Cardiac fibroblast (primary cell): ENCODE data around the gene ZNF362.
A peak's percentile ranks its signal among the peaks of the same experiment; 100 is the strongest.

ENCODE experiments used
- DNase-seq, 2 donors: peaks; one replicate each; pipeline versions ENCODE4 v3.0.0 to v3.0.0-alpha.2; 2010; ENCODE audit warnings: low read depth in 2 of 2
- H3K4me3 ChIP-seq, 2 donors: replicated peaks in 1 of 2; 1 replicate in 1 of 2; 2 replicates in 1 of 2; pipeline ENCODE4 v1.5.1; 2011; ENCODE audit warnings: low read depth in 2 of 2, low read length in 2 of 2, mild to moderate bottlenecking in 2 of 2, moderate library complexity in 1 of 2
- TF ChIP-seq, protein P1 (sequence below): IDR thresholded peaks from one replicate; pipeline ENCODE4 v1.5.1; 2011; ENCODE audit warnings: low read depth, mild to moderate bottlenecking, low read length, inconsistent platforms

ZNF362 gene

DNA sequence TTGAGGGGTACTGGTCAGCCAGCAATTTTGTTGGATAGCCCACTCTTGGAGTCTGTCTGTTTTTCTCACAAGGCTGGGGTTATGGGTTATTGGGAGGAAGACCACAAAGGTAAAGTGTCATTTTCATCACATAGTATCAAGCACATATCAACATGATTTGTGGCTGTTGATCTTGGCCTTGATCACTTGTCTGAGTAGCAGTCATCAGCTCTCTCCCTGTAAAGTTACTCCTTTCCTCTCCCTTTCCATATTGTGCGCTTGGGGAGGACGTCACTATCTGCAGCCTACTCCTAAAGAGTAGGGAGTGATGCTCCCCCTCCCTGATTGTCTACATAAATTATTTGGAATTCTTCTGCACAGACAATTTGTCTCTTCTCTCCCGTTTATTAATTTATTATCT lies 1.8 kb upstream of the ZNF362 start:
- no peak for DNase-seq
- TF ChIP-seq, protein P1, sequence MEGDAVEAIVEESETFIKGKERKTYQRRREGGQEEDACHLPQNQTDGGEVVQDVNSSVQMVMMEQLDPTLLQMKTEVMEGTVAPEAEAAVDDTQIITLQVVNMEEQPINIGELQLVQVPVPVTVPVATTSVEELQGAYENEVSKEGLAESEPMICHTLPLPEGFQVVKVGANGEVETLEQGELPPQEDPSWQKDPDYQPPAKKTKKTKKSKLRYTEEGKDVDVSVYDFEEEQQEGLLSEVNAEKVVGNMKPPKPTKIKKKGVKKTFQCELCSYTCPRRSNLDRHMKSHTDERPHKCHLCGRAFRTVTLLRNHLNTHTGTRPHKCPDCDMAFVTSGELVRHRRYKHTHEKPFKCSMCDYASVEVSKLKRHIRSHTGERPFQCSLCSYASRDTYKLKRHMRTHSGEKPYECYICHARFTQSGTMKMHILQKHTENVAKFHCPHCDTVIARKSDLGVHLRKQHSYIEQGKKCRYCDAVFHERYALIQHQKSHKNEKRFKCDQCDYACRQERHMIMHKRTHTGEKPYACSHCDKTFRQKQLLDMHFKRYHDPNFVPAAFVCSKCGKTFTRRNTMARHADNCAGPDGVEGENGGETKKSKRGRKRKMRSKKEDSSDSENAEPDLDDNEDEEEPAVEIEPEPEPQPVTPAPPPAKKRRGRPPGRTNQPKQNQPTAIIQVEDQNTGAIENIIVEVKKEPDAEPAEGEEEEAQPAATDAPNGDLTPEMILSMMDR: no peak

DNA sequence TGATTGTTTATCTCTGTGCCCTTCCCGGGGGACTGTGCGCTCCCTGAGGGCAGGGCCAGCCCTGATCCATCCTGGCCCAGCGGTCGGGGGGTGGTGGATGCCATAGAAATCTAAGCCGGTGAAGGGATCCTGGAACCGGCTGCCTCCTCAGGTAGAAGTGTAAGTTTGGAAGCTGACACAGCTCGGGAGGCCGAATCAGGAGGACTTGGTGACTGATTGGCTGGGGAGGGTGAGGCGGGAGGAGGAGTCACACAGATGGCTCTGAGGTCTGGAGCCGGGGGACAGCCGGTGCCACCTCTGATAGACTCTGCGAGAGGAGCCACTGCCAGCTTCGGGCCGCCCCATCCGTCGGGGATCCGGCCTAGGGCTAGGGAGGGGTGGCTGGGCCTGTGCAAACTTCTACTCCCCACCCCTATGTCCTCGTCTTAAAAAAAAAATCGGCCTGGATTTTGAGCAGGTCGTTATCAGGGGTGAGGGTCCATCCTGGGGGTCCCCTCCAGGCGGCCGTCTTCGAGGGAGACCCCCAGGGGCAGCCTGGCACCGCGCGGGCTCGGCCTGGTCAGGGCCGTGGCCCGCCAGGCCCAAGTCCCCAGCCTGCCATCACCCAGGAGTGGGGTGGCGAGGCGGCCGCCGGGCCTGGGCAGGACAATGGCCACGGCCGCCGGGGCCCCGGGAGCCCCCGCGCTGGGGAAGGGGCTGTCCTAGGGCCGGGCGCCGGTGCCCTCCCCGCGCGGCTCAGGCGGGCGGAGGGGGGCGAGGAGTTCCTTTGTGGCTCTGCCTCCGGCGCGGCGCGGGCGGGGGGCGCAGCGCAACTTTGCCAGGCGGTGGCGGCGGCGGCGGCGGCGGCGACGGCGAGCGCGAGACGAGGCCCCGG lies 708 bp upstream of the ZNF362 start:
- TF ChIP-seq, protein P1: no peak
- H3K4me3 ChIP-seq: peak overlapping the region in 1 of 2 donors; percentile 55
- DNase-seq: peak; percentile 45 to 48

More for the DNA sequence above, 1.8 kb upstream of the ZNF362 start:
- no peak overlapping the region for H3K4me3 ChIP-seq

DNA sequence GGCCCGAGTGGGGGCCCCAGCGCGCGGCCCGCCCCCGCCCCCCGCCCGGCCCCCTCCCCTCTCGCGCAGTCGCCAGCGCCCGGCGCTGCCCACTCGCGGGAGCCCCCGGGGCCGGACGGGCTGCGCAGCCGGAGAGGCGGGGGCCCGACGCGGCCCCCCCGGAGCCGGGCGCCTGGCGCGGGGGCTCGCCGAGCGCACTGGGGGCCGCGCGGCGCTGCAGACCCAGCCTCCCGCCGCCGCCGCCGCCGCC lies 146 bp upstream of the ZNF362 start:
- TF ChIP-seq, protein P1: no peak
- peak overlapping the region in 1 of 2 donors; percentile 55 for H3K4me3 ChIP-seq
- no peak for DNase-seq

GRCh38 chr1:33257207-33257771 lies 997 bp downstream of the ZNF362 start:
- TF ChIP-seq, protein P1: no peak
- DNase-seq: no peak
- peak overlapping the region; percentile 55 to 67 for H3K4me3 ChIP-seq

DNA sequence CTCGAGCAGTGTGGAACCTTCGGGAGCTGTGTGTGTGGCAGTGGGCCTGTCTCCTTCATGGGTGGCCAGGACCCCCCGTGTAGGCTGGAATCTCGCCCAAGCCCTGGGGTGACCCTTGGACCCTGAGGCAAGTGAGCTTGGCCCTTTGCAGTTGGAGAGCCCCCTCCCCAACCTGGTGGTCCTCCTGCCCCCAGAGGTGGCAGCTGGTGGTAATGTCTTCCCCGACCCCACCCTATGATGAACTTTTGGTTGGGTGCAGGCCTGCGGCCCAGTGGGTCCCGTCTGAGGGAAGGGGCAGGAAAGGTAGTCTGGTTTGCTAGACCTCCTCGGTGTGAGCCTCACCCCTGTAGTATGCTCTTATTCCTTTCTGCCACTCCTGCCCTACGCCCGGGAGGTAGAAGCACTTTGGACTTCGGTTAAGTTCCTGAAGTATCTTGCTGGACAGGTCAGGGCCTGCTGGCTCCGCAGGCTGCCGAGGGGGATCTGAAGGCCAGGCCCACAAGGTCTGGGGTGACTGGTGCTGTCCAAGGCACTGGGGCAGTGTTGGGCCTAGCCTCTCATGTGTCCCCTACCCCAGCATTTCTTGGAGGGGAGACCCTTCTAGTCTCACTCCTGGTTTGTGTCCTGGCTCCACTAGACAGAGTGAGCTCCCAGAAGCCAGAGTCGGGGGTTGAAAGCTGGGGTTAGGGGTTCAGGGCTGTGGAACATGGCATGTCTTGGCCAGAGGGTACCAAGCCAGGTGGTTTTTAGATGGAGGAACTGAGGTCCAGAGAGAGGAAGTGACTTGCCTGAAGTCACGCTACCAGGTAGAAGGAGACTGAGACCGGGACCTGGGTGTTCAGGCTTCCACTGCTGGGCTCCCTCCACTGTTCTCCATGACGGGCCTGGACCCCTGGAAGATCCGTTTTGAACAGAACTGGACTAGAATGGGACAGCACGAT lies 1.8 kb downstream of the ZNF362 start:
- DNase-seq: peak in 1 of 2 donors; percentile 10
- H3K4me3 ChIP-seq: peak overlapping the region; percentile 55 to 67
- TF ChIP-seq, protein P1: no peak

DNA sequence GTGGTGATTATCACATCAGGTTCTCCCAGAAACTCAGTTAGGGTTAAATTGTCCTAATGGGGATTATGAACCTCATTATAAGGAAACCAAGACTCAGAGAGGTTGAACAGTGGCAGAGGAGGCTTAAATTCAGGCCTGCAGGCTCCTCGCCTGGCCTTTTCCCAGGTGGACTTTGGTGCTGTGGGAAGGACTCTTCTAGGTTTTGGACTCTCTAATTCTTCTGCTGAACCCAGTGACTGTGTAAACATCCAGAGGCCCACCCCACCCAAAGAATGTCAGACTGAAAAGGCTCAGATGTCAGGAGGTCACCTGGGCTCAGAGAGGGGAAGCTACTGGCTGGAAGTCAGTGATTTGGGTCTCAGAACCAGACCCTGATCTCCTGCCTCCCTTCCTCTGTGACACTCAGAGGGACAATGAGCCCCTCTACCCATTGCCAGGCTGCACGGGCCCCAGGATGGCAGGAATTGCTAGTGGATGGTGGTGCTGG lies 2.5 kb downstream of the ZNF362 start:
- H3K4me3 ChIP-seq: no peak overlapping the region
- TF ChIP-seq, protein P1: no peak

More for the DNA sequence above, 2.5 kb downstream of the ZNF362 start:
- no peak for DNase-seq
